GM21576 (cell line): ENCODE results near the gene ZFP42.
"Not testable (repeated sequence)": the region's sequence is repeated elsewhere in the genome, so short reads cannot be mapped to it uniquely, and the experiment has no call there.

Source experiments
- ATAC-seq: cut with Tn5 transposase; IDR thresholded peaks from one replicate; pipeline ENCODE4 v1.9.1; 2021; ENCODE audit warnings: mild to moderate bottlenecking, moderate library complexity; ENCODE audit not compliant: unreplicated experiment

Gene ZFP42

GRCh38 chr4:187995322-187996207 is at the start of gene ZFP42:
Gene ZFP42, plus strand, starts transcription at chr4:187995771. Its CDS starts 7,037 bp downstream, at chr4:188002808.
- ATAC-seq: no peak

- no peak for ATAC-seq
Measured at GRCh38 chr4:187961171-187961570, 34.4 kb upstream of the ZFP42 start.

- ATAC-seq: no peak
Measured at GRCh38 chr4:187961961-187962360, 33.6 kb upstream of the ZFP42 start.

GRCh38 chr4:187962926-187963325 is 32.6 kb upstream of the ZFP42 start:
- ATAC-seq: no peak

GRCh38 chr4:187965726-187966125 is 29.8 kb upstream of the ZFP42 start:
- no peak for ATAC-seq

- ATAC-seq: no peak
Measured at GRCh38 chr4:187972135-187972534, 23.4 kb upstream of the ZFP42 start.

GRCh38 chr4:187983746-187984145 is 11.8 kb upstream of the ZFP42 start:
- ATAC-seq: no peak

- no peak for ATAC-seq
Measured at GRCh38 chr4:187992971-187993370, 2.6 kb upstream of the ZFP42 start.

- ATAC-seq: no peak
Measured at GRCh38 chr4:187993827-187994226, 1.7 kb upstream of the ZFP42 start.

GRCh38 chr4:187996502-187997177 is 1.1 kb downstream of the ZFP42 start:
- no peak for ATAC-seq

GRCh38 chr4:187997991-187998390 is 2.4 kb downstream of the ZFP42 start:
- ATAC-seq: not testable (repeated sequence)

- ATAC-seq: no peak
Measured at GRCh38 chr4:187999406-187999932, 3.9 kb downstream of the ZFP42 start.

GRCh38 chr4:188002323-188002722 is 6.8 kb downstream of the ZFP42 start:
- ATAC-seq: no peak

GRCh38 chr4:188002751-188003150 is 7.2 kb downstream of the ZFP42 start:
- ATAC-seq: no peak

GRCh38 chr4:188005561-188005960 is 10.0 kb downstream of the ZFP42 start:
- no peak for ATAC-seq

GRCh38 chr4:188006285-188006848 is 10.8 kb downstream of the ZFP42 start:
- ATAC-seq: no peak

GRCh38 chr4:188008377-188008776 is 12.8 kb downstream of the ZFP42 start:
- no peak for ATAC-seq

GRCh38 chr4:188012426-188012945 is 16.9 kb downstream of the ZFP42 start:
- ATAC-seq: no peak

GRCh38 chr4:188015025-188015940 is 19.7 kb downstream of the ZFP42 start:
- ATAC-seq: no peak

- no peak for ATAC-seq
Measured at GRCh38 chr4:188016754-188017153, 21.2 kb downstream of the ZFP42 start.
